ENCODE measurements around the gene ATP6V0D1. TPM values are rescaled to one million over a fixed set of nuclear protein-coding genes. Genes with fewer than 3 reads are reported as not detected.

ATP6V0D1 gene
- total and polyA plus RNA-seq, 10 donors: 37.3 to 133 (median 105) TPM

DNA sequence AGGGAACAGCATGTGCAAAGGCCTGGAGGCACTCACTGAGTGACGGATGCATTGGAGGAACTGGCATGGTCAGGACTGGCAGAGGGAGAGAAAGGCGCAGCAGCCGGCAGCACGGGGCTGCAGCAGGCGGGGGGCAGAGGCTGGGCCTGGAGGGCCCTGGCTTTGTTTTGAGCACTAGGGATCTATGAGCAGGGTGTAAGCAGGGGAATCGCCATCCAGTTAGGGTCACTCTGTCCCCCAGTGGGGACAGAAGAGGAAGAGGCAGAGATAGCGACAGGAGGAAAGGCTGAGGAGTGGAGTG is 35.9 kb downstream of the ATP6V0D1 start:
- TF ChIP-seq POLR2AphosphoS5 (IDR thresholded peaks at IDR 0.05) (no peak), POLR2A (IDR thresholded peaks at IDR 0.05) (no peak)
- TF ChIP-seq, protein P1, sequence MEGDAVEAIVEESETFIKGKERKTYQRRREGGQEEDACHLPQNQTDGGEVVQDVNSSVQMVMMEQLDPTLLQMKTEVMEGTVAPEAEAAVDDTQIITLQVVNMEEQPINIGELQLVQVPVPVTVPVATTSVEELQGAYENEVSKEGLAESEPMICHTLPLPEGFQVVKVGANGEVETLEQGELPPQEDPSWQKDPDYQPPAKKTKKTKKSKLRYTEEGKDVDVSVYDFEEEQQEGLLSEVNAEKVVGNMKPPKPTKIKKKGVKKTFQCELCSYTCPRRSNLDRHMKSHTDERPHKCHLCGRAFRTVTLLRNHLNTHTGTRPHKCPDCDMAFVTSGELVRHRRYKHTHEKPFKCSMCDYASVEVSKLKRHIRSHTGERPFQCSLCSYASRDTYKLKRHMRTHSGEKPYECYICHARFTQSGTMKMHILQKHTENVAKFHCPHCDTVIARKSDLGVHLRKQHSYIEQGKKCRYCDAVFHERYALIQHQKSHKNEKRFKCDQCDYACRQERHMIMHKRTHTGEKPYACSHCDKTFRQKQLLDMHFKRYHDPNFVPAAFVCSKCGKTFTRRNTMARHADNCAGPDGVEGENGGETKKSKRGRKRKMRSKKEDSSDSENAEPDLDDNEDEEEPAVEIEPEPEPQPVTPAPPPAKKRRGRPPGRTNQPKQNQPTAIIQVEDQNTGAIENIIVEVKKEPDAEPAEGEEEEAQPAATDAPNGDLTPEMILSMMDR (IDR thresholded peaks at IDR 0.05 in 8 of 11, conservative IDR thresholded peaks at IDR 0.05 in 3 of 11): no peak
- H3K4me3 ChIP-seq: no peak overlapping the region
- peaks cover 0 to 100% (median 65%) of the 10 kb centered on the region in 6 donors for H3K36me3 ChIP-seq
- H3K27ac ChIP-seq: peak overlapping the region in 4 of 8 donors; percentile 12 to 74 (median 61)
- WGBS, 5 donors: 91 to 95% (median 93%) methylated on average over 7 of the region's 7 CpGs
- no peak for DNase-seq
- peaks cover 25 to 95% (median 71%) of the 10 kb centered on the region in 6 donors for H3K4me1 ChIP-seq
- no peaks in the 10 kb centered on the region for H3K9me3 ChIP-seq
- H3K27me3 ChIP-seq (replicated peaks in 1 of 7): no peaks in the 10 kb centered on the region
- intact Hi-C loops (cut with DNase I; ENCODE audit: low total_unique reads): no loop called here

DNA sequence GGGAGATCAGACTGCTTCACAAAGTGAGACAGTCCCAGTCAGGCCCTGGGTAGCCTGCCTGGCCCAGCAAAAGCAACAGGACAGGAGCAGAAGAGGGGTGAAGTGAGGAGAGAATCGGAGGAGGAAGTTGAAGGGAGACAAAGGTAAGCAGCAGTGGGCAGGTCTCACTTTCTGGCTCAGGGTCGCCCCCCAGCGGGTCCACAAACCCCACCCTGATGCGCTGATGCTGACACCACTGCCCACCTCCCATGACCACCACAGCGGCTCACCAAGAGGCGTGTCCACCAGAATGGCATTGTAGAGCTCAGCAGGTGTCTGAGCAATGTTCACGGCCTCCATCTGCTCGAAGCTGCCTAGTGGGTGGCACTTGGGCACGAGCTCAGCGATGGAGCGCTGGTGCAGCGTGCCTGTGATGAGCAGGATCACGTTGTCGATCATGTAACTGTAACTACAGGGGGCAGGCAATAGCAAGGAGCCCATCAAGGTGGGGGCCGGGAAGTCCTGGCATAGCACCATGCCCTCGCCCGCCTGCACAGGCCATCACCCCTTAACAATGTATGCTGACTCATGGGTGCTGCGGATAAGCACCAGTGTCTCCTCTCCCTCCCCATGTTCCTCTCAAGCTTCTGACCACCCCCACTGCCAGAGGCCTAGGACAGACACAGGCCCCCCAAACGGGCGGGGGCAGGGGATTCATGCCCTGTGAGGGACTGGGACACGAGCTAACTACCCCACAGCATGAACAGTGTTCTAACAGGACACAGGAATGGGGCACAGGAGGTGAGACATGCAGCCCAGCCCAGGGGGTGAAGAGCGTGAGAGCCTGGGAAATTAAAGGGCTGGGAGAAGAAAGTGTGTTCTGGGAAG is 36.5 kb downstream of the ATP6V0D1 start:
- WGBS, 5 donors: 87 to 91% (median 89%) methylated on average over 19 to 22 of the region's 22 CpGs
- intact Hi-C loops (cut with DNase I; ENCODE audit: low total_unique reads): no loop called here
- Histone ChIP-seq H3K4me3 (no peak overlapping the region), H3K36me3 (peaks cover 0 to 100% (median 64%) of the 10 kb centered on the region in 6 donors), H3K27ac (peak overlapping the region in 5 of 8 donors; percentile 27 to 74 (median 54)), H3K27me3 (replicated peaks in 1 of 7) (no peaks in the 10 kb centered on the region), H3K4me1 (peaks cover 25 to 90% (median 65%) of the 10 kb centered on the region in 6 donors), H3K9me3 (no peaks in the 10 kb centered on the region)
- TF ChIP-seq, protein P1 (IDR thresholded peaks at IDR 0.05 in 8 of 11, conservative IDR thresholded peaks at IDR 0.05 in 3 of 11): no peak
- TF ChIP-seq POLR2A (IDR thresholded peaks at IDR 0.05) (no peak), POLR2AphosphoS5 (IDR thresholded peaks at IDR 0.05) (no peak)
- no peak for DNase-seq

DNA sequence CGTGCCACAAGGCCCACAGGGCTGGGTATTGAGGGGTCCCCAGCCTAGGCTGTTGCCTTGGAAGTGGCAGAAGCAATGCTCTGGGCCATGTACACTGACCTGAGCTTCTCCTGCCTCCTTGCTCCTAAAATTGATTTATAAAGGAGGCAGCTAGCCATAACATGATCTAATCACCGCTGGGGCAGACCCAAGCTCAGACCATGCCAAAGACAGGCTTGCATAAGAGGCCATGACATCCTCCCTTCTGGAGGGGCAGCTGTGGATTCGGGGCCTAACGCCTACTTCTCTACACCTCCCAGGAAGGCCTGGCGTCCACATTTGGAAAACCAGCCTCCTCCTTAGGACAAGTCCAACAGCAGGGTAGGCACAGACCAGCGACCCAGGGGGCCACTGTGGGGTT is 37.7 kb downstream of the ATP6V0D1 start:
- Histone ChIP-seq H3K4me3 (no peak overlapping the region), H3K36me3 (peaks cover 0 to 100% (median 68%) of the 10 kb centered on the region in 6 donors), H3K27me3 (replicated peaks in 1 of 7) (no peaks in the 10 kb centered on the region), H3K27ac (peak overlapping the region in 5 of 8 donors; percentile 27 to 74 (median 31)), H3K4me1 (peaks cover 25 to 81% (median 57%) of the 10 kb centered on the region in 6 donors), H3K9me3 (no peaks in the 10 kb centered on the region)
- intact Hi-C loops (cut with DNase I; ENCODE audit: low total_unique reads): no loop called here
- 71 to 84% (median 80%) methylated on average over 5 to 6 of the region's 6 CpGs for WGBS, 5 donors
- DNase-seq: no peak
- TF ChIP-seq, protein P1 (IDR thresholded peaks at IDR 0.05 in 8 of 11, conservative IDR thresholded peaks at IDR 0.05 in 3 of 11): no peak
- TF ChIP-seq POLR2AphosphoS5 (IDR thresholded peaks at IDR 0.05): no peak
- no peak for TF ChIP-seq POLR2A (IDR thresholded peaks at IDR 0.05)

DNA sequence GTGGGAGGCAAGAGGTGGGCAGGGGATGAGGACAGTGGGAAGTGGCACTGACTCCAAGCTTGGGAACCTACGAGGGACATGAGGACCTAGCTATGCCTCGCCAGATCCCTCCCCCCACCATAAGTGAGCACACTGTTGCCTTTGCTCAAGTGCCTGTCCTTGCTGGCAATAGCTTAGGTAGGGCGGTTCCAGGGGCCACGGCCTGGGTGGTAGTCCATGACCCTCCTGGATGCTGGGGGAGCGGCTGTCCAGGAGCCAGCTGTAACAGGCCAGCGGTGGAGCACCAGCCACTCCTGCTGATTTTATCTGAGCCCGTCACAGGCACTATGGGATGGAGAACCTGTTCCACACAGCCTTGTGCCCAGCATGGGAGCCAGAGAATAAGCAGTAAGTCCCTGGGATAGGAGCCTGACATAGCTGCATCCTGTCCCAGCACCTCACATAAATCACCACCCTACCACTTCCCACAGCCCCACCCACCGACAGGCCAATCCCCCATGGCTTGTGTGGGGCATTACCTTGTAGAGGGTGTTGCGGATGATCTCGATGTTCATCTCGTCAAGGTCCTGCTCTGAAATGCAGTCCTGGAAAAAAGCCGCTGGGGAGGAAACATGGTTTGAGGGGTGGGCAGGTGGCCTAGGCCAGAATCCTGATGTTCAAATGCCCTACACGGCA is 38.2 kb downstream of the ATP6V0D1 start:
- no peaks in the 10 kb centered on the region for H3K9me3 ChIP-seq
- intact Hi-C loops (cut with DNase I; ENCODE audit: low total_unique reads): no loop called here
- H3K36me3 ChIP-seq: peaks cover 0 to 100% (median 73%) of the 10 kb centered on the region in 6 donors
- TF ChIP-seq POLR2AphosphoS5 (IDR thresholded peaks at IDR 0.05): peak in 1 of 3 donors; percentile 34
- TF ChIP-seq, protein P1 (IDR thresholded peaks at IDR 0.05 in 8 of 11, conservative IDR thresholded peaks at IDR 0.05 in 3 of 11): no peak
- WGBS, 5 donors: 73 to 90% (median 81%) methylated on average over 8 to 13 of the region's 13 CpGs
- no peaks in the 10 kb centered on the region for H3K27me3 ChIP-seq (replicated peaks in 1 of 7)
- DNase-seq: no peak
- peak overlapping the region in 5 of 8 donors; percentile 27 to 74 (median 31) for H3K27ac ChIP-seq
- peaks cover 21 to 81% (median 52%) of the 10 kb centered on the region in 6 donors for H3K4me1 ChIP-seq
- no peak overlapping the region for H3K4me3 ChIP-seq
